HG03558 (cell line): ENCODE measurements around the gene REG1A.

ENCODE experiments used
- ATAC-seq: cut with Tn5 transposase; IDR thresholded peaks from one replicate; pipeline ENCODE4 v1.9.1; 2021; ENCODE audit warnings: moderate number of reproducible peaks; ENCODE audit not compliant: unreplicated experiment; ENCODE audit errors: extremely low read depth

Gene REG1A, protein sequence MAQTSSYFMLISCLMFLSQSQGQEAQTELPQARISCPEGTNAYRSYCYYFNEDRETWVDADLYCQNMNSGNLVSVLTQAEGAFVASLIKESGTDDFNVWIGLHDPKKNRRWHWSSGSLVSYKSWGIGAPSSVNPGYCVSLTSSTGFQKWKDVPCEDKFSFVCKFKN

DNA sequence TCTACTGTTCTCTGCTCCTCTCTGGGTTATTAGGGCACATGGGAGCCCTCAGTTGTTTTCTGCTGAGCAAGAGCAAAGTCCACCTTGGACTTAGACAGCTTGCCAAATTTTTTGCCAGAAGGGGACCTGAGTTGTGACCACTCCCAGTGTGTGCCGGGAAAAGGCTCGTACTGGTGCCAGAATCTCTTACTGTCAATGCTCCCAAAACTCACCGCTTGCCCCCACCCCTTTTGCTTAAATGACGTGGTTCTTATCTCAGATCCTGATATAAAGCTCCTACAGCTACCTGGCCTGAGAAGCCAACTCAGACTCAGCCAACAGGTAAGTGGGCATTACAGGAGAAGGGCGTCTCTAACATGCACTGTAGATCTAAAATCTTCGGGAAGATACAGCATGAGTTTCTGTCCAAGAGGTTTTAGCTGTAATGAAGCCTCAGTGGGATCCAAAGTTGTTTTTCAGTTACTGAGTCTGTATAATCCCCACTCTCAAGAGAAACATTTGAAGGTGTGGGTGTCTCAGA lies at the start of gene REG1A:
Gene REG1A, plus strand, starts transcription at position 295 of the 520 bp plus-strand sequence. CDS start 374 bp downstream, outside the sequence.
- ATAC-seq: no peak

DNA sequence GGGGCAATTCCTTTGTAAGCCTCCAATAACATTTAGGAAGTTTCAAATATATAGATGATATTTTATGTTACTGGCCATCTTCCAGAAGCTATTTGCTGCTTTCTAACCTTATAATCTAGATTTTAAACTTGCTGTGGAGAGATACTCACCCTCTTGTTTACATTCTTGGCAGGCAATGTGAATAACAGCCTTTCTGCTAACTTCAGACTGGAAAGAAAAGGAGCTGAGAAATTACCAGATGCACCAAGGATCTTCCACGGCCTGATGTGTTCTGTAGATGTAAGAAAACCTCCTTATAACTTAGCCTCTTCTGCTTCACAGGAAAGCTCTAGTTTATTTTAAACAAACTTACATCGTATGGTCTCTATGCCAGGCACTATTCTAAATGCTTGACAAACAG lies 49.2 kb upstream of the REG1A start:
- no peak for ATAC-seq

DNA sequence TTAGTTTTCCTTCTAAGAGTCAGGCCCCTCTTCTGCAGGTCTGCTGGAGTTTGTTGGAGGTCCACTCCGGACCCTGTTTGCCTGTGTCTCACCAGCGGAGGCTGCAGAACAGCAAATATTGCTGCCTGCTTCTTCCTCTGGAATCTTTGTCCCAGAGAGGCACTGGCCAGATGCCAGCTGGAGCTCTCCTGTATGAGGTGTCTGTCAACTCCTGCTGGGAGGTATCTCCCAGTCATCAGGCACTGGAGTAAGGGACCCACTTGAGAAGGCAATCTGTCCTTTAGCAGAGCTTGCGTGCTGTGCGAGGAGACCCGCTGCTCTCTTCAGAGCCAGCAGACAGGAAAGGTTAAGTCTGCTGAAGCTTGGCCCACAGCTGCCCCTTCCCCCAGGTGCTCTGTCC lies 37.3 kb upstream of the REG1A start:
- no peak for ATAC-seq

DNA sequence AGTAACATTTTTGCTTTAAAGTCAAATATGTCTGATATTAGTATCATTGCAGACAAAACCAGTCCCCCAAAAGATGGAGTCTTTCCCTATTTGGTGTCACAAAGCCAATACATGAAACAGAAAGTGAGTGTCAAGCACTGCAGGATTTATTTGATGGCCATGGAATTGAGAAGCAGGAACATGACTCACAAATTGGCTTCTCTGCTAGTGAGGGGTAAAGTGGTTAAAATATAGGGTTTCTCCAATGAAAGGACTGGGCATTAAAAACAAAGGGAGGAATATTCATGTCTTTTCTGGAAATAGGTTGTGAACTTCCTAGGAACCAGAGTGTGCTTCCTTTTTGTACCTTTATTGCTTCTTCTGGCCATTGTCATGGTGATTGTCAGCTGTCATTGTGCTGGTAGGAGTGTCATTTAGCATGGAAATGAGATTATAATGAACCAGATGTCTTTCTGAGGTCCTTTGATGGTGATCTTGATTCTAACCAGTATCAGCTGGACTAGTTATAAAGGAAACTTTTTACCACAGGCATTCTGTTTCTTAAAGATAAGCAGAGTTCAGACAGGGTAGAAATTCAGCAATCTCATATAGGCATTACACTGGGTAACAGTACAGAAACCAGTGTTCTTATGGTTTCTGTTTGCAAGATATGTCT lies 36.6 kb upstream of the REG1A start:
- no peak for ATAC-seq

DNA sequence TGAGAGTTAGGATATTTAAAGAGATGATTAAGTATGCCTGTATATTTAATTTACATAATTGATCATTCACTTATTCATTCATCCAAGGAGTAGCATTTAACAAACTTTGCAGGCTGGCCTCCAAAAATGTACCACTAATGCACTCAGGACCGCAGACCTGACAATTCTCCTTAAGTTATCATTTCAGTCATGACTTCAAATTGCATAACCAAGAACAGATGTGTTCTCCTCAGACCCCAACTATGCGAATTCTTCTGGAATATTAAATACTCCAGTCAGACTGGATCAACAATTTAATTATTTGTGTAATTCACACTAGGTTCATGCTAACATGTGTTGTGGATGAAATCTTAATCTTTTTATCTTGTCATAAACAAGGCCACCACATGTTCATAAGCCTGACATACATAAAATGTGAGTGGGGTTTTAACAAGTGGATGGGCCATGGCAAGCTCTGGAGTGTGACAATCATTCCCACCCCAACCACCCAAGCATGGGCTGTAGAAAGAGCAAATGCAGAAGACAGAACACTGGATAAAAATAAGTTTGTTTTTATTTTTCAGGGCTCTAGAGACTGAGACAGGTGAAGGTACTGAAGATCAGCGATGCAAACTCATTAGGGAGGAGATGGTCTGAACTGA lies 35.7 kb upstream of the REG1A start:
- ATAC-seq: no peak

DNA sequence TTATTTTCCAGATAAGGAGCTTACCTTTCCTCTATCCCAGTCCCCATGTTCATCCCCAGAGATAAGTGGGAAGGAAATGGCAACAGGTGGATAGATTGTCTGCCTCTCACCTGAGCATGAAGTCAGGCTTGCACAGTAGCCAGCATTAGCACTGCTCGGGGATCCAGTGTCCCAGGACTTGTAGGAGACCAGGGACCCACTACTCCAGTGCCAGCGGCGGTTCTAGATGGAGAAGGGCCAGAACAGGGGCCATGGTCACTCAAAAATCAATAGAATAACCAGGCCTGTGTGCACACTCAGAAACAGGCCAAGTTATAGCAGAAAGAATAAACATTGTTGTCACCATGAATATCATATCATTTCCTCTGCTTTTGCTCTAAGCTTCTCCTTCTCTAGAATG lies 34.9 kb upstream of the REG1A start:
- no peak for ATAC-seq

DNA sequence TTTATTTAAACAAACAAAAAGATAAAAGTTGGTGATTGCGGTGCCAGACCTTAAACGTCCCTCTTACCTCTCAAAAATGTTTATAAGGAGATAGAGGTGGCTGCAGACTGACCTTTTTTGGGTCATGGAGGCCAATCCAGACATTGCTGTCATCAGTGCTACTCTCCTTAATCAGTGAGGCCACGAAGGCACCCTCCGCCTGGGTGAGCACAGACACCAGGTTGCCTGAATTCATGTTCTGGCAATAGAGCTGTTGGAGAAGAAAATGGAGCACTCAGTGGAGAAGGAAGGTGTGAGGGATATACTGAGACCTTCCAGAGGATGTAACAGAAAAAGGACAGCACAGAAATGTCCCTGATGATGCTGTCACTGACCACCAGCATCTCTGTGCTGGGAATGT lies 34.0 kb upstream of the REG1A start:
- ATAC-seq: no peak

DNA sequence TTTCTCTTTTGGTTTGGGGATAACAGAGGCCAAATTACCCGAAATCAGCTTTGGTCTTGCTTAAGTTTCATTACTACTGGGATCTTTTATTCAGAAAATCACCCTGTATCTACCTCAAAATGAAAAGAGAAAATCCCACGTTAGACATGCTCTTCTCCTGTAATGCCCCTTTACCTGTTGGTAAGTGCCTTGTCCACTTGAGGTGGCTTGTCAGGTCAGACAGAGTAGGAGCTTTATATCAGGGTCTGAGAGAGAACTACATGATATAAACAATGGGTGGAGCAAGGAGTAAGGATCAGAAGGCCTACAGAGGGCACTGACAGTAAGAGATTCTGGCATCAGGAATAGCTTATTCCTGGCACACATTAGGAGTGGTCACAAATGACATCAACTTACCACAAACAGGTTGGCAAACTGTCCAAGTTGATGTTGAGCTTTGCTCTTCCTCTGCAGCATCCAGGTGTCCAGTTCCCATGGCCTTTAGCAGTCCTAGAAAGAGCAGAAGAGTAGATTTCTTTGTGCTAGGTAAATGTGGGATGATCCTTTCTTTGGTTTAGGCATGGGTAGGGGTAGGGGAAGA lies 32.4 kb upstream of the REG1A start, which contains the start of gene REG1B:
Gene REG1B, minus strand, starts transcription at position 209 of the 580 bp plus-strand sequence. CDS start 381 bp downstream, outside the sequence.
- no peak for ATAC-seq

DNA sequence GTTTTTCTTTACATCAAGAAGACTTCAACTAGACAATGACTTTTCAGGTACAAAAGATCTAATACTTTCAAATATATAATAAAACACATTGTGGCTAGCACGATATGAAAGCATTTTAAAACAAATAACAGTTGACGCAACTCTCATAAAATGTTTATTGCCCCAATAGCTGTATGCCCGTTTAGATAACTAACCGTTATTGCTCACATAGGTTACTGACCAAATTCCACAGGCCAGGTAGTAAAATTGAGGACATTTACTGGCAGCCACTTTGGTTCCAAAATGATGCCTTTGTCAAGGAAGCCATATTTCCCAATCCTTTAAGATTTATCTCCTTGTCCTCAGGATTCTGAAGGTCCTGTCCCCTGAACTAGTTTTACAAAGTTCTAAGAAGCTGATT lies 29.6 kb upstream of the REG1A start:
- ATAC-seq: no peak

DNA sequence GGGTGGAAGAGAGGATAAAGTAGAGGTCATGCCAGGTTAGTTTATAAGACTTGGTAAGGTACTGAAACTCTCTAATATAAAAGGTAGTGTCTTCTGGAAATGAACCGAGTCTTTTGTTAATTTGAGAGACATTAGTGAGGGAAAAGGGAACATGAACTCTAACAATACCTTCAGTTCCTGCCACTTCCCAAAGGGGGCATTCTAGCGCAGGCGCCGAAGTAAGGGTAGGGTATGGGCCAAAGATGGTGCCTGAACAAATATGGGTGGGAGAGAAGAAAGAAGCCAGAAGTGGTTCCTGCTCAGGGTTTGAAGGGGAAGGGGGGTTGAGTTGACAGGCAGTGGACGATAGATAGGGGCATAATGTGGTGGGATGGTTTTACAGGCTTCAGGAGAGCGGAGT lies 22.4 kb upstream of the REG1A start:
- ATAC-seq: no peak

DNA sequence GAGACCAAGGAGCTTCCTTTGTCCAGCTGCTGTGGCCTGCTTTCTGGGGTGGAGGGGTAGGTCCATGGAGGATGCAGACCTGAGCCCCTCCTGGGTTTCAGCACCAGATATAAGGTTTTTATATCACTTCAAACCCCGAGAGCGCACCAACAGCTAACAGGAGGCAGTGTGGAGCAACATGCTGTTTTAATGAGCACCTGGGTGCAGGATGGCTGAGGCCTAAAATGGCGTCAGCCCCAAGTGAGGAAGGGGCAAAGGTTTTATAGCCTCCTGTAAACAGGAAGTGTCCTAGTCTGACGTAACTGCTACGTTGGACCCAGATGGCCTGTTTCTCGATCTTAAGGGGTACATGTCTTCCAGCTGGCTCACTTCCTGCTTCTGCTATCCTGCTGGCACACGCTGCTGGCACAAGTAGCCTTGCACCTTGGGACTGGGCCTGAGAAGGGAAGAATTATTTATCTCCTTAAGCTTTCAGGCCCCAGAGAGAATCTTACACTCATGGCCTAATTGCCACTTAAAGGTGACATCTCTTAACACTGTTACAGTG lies 21.1 kb upstream of the REG1A start:
- ATAC-seq: no peak

DNA sequence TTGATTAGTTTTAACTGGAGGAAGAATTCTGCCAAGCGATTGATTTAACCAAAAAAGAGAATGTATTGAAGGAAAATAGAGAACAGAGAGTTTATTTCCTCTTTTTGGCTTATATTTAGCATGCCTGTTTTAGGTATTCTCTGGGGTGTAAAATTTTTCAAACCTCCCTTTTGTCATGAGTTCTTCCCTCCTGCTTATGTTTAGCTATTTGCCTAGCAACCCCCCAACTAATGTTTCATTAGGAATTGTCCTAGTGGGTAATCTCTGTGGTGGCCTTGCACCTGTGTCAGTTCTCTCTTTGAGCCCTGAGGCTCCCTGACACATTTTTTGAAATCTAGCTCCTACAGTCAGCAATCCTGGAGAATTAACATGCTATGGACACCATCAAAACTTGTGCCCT lies 20.0 kb upstream of the REG1A start:
- no peak for ATAC-seq

DNA sequence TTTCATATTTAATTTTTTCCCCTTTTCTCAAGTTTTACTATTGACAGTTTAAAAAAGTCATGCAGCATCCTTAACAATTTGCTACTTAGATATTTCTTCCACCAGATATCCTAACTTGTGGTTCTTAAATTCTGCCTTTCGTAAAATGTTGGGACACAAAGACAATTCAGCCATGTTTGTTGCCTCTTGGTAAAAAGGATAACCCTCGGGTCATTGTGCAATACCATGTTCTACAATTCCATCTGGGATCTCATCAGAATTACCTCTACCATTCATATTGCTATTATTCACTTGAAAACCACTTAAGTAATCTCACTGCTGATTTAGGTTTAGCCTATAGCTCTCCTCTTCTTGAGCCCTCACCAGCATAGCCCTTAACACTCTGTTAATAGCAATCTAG lies 19.3 kb upstream of the REG1A start:
- no peak for ATAC-seq

DNA sequence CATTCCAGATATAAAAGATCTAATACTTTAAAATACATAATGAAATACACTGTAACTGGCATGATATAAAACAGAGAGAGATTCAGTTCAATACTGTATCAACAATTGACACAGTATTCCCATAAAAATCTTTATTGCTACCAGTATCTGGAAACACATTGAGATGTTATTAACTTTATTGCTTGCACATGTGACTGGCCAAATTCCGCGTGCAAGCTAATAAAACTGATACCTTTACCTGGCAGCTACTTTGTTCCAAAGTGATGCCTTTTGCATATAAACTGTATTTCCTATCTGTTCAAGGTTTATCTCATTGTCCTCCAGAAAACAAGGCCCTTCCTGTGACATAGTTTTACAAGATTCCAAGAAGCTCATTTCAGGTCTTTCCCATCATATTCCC lies 17.1 kb upstream of the REG1A start:
- ATAC-seq: no peak

DNA sequence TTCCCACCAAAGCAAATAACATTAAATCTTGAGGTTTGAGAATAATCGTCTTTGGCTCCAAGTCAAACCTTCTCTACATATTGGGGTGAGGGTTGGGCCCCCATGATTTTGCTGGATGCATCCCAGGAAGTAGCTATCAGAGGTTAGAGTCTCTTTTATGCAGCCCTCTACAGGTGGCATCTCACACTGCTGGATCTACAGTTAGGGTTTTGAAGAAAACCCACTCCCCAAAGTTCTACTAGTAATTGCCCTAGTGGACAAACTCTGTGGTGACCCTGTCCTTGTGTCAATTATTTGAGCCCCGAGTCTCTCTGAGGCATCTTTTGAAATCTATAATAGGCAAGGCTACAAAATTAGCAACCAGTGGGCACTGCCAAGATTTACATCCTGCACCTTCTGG lies 15.0 kb upstream of the REG1A start:
- ATAC-seq: no peak

DNA sequence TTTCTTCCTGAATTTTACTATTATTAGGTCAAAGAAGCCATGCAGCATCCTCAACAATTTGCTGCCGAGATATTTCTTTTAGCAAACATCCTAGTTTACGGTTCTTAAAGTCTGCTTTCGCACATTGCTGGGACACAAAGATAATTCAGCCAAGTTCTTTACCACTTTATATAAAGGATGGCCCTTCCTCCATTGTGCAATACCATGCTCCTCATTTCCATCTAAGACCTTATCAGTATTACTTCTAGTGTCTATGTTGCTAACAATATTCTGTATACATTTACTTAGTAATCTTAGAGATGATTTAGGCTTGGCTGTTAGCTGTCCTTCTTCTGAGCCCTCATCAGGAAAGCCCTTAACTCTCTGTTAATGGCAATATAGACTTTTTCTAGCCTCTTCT lies 8.0 kb upstream of the REG1A start:
- no peak for ATAC-seq

DNA sequence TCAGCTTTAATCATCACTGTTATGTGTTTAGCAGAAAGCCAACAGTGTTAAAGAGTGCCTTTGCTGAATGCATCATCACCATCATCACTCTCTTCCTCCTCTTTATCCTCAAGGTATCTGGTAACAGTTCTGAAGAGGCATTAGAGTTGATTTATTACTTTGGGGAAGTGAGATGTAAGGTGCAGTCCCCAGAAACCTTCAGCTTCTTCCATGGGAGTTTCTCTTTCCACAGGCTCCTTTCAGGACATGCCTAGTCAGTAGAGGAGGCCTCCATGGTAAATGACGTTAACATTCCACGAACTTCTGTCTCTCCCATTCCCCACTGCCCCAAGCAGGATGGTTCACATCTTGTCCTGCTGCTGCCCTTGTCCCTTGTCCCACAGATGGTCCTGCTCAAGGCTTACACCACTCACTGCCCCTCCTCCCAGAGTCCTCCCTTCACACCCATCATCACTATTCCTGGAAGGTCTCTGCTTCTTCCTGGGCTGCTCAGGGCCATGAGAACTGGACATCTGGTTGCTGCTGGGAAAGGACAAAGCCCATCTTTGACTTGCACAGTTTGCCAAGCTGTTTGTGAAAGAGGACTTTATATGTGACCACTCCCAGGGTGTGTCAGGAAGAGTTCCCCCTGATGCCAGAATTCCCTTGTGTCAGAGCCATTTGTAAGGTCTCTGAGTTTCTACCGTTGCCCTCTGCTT lies 5.3 kb upstream of the REG1A start:
- ATAC-seq: no peak

DNA sequence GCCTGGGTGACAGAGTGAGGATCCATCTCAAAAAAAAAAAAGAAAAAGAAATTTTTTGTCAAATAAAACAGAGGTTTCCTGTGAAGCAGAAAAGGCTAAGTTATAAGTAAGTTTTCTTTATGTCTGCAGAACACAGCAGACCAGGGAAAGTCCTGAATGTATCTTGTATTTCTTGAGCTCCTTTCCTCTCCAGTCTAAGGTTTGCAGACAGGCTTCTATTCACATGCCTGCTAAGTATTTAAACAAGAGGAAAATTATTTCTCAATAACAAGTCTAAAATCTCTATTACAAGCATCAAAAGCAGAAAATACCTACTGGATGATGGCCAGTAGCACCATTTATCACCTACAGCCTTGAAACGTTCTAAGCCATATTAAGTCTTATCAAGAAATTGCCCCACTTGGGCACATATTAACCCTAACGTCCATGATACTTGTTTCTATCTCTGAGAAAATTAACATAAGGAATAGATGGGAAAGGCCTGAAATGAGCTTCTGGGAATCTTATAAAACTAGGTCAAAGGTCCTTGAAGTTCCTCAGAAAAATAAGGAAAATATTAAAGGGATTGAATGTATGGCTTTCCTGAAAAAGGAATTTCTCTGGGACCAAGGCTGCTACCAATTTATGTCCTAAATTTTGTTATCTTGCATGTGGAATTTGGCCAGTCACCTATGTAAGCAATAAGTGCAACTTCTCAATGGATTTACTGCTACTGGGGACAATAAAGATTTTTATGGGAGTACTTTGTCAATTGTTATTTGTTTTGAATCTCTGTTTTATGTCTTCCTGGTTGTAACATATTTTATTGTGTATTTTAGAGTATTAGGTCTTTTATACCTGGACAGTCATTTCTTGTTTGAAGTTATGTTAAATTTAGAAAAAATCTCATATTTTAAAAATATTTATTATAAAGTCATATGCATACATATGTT lies 3.0 kb upstream of the REG1A start:
- no peak for ATAC-seq

DNA sequence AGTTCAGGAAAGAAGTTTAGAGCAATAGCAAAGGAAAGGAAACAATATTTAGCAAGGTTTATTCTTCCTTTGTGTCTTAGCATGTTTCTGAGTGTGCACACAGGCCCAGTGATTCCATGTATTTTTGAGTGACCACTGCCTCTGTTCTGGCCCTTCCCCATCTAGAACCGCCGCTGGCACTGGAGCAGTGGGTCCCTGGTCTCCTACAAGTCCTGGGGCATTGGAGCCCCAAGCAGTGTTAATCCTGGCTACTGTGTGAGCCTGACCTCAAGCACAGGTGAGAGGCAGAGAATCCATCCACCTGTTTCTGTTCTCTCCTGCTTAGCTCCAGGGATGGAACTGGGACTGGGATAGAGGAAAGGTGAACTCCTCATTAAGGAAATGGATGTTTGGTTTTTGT lies 2.4 kb downstream of the REG1A start:
- ATAC-seq: no peak
